ENCODE results near the gene HERPUD1.
A peak's percentile ranks its signal among the peaks of the same experiment; 100 is the strongest.

HERPUD1 gene

DNA sequence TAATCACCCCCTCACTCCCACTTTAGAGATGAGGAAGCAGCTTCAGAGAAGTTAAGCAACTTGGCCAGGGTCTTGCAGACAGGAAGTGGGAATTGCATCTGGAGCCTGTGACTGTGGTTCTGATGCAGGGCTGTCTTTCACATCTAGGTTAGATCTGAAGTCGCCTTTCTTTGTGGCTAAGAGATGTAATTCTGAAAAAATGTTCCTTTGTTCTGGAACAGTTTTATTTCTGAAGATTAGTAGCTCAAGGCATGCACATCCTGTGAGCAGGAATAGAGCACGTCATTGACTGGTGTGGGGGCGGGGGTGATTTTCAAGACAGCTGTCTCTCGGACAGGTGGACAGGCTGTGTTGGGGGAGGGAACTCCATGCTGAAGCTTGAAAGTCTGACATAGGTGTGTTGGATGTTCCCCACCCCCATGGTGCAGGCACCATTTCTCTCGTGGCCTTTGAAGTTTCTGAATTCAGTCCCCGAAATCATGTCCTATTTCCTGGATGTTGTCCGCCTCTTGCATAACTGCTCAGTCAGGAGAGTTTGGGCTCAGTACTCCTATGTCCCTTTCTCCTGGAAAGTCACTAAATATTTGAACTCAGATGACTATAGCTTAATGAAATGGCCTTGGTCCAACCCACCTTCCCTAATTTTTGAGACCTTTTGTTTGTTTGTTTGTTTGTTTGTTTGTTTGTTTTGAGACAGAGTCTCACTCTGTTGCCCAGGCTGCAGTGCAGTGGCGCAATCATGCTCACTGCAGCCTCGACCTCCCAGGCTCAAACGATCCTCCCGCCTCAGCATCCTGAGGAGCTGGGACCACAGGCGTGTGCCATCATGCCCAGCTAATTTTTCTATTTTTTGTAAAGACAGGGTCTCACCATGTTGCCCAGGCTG is 21.0 kb upstream of the HERPUD1 start:
- no peak for DNase-seq (ENCODE audit: low read depth)

DNA sequence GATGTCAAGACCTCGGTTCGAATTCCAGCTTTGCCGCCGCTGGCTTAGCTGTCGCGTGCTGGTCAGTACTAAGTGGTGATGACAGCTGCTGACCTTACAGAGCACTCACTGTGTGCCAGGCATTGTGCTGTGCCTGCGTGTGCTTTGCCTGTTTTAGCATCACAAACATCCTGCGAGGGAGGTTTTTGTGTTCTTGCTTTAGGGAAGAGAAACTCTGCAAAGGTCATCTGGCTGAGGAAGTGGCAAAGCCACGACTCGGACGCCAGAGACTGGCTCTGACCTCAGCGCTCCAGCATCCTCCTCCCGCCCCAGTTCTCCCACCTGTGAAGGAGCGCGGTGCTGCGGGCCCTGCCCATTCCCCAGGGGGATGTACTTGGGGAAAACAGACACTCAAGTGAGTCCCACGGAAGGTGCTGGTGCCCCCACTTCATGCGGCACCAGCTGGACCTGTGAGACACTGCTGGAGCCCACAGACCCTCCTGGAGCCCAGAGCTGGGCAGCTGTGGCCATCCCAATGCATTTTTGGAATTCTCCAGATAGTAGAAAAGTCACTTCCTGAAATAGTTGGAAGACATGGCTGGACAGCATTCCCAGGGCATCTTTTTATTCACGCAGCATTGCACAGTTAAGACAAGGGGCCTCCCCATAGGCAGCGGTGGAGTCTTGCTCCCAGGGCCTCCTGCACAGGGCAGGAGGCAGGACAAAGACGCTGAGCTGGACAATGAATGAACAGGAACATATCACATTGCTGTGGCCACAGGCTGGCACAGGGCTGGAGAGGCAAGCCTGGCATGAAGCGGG is 20.0 kb upstream of the HERPUD1 start:
- no peak for DNase-seq (ENCODE audit: low read depth)

DNA sequence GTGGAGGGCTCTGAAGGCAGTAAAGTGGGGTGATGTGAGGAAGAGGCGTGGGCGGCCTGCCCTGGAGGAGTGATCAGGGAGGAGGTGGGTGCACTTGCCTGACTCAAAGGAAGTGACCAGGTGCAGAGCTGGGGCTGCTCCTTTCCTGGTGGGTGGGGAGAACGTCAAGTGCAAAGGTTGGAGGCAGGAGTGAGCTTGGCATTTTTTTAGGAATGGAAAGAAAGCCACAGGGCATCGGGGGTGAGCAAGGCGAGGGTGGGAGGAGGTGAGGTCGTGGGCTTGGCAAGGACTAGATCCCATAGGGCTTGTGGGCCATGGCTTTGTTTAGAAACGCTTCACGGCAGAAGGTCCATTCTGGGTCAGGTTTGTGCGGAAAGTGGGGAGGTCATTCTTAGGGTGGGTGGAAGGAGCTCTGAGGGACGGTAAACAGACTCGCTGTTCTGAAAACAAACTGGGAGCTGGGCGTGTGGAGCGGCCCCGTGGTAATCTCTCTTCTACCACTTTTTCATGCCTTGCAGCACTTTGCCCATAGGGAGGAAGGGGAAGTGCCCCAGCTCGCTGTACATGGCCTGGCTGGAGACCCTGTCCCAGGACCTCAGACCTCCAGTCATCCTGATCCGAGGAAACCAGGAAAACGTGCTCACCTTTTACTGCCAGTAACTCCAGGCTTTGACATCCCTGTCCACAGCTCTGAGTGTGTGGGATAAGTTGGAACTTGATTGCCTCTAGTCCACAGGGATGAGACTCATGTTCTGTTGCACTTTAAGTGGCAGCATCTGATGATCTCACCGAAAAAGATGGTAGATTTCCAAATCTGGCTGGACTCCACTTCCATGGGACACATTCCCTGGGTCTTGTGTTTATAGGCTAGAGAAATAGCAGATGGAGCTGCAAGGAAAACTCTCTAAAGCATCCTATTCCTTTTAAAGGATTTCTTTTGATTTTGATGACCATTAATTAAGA is 18.9 kb upstream of the HERPUD1 start:
- no peak for DNase-seq (ENCODE audit: low read depth)

DNA sequence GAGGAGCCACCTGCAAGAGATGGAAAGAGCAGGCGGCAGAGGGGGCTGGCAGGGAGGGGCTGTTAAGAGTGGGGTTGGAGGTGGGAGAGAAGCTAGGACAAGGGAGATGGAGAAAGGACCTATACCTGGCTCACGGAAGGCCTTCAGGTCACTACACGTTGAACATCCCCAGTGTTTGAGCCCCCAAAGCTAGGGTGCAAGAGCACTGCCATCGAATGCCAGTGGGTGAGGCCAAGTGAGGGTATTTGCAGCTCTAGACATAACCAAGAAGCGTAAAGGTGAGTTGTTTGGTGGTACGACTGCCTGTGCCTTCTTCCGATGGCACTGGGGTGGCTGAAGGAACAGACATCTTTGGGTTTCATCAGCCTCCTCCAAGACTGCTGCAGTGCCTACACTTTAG is 17.0 kb upstream of the HERPUD1 start:
- no peak for DNase-seq (ENCODE audit: low read depth)

DNA sequence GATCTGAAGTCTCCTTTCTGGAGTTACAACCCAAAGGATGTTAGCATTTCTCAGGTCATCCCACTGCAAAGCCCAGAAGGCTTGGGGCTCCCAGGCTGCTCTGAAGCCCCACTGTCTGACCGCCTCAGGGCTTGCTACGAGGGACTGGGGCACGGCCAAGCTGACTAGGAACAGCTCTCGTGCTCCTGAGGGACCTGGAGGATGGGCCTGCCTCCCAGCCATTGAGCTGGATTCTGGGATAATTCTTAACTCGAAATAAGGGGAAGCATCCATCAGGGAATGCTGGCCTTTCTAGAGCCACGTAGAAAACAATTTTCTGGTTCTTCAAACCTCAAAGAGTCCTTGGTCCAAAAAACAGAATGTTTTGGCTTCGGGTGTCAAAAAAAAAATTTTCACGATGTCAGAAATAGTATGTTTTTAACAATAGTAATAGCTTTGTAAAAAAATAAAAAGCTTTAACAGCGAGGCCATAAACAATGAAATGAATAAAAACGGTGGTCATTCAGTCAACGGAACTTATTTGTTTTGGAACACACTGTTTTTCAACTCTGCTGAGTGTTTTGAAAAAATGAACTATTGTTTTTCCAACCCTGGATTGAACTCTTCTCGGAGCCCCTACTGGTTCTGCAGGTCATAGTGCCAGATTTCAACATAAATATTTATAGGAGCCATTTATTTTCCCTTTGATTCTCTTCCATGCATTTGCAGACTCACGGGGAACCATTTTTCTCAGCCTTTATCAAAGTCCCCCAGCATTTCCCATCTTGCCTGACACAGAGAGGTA is 16.4 kb upstream of the HERPUD1 start:
- DNase-seq (ENCODE audit: low read depth) = no peak

DNA sequence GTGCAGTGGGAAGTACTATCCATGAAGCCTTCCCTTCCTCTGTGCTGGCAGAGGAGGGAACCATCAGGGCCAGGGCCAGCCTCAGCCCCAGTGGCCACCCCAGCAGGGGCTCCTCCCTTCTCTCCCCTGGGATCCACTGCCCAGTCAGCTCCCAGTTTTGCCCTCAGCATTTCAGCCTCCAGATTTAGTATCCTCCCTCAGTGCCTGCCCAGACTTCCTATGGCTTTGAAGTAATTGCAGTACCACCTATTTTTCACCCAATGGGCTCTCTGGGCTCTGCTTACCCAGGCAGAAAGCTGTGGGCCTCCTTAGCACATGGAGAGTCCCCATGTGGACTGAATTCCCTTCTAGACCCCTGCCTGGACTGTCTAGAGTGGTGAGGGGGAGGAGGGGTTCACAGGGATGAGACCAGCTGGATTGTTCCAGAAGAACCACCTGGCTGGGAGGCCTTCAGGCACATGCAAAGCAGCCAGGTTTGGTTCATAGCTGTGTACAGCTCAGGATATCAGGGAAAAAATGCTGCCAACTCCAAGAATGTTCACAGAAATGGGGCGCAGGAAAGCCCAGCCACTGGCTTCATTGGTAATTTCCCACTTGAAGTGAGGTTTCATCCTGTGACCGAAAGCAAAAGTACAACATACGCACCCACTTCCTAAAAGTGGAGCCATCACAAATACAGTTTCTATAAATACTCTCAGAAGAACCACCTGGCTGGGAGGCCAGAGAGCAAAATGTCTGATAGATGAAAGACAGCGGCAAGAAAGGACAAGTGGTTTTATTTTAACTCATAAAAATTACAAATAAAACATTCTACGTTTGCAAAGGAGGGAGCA is 15.2 kb upstream of the HERPUD1 start:
- no peak for DNase-seq (ENCODE audit: low read depth)

DNA sequence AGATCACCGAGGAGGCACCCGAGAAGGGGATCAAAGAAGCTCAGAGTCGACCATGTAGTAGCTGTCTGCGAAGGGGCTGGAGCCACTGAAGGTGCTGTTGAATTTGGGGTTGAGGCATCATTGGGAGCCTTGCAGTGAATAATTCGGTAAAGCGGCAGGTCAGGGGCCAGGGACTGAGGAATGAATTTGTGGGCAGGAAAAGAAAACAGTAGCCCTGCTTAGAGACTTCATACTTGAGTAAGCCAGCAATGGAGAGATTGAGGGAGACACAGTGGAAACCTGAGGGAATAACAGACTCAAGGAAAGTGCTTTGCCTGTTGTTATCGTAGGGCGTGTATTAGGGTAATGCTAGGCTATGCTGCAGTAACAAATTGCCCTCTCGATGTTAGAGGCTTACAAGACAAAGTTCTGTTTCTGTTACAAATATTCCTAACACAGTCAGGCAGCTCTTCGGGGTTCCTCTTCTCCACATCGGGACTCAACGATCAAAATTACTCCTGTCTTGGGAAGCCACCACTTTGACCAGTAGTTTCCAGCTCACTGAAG is 13.4 kb upstream of the HERPUD1 start:
- DNase-seq (ENCODE audit: low read depth) = no peak

DNA sequence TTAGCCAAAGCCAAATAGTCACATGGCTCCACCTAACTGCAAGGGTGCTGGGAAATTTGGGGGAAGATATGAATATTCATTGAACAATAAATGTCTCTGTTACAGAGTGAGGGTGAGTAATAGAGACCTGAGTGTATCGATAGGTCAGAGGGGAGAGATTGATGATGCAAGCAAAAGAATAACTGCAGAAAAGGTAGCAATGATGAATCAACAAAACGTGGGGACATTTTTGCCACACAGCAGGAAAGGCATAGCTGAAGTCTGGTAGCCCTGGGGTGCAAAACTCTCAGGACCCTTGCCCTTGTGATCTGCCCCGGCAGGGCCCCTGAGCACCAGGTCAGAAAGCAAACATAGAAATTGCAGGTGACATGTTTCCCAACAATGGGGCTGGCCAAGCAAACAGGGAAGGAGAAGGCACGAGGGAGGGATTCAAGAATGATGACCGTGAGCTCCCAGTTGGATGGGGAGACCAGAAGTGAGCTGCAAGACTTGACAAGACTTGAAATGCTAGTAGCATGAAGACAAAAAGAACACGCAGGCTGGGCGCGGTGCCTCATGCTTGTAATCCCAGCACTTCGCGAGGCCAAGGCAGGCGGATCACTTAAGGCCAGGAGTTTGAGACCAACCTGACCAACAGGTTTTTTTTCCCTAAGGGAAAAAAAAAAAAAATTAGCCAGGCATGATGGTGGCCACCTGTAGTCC is 12.7 kb upstream of the HERPUD1 start:
- no peak for DNase-seq (ENCODE audit: low read depth)

DNA sequence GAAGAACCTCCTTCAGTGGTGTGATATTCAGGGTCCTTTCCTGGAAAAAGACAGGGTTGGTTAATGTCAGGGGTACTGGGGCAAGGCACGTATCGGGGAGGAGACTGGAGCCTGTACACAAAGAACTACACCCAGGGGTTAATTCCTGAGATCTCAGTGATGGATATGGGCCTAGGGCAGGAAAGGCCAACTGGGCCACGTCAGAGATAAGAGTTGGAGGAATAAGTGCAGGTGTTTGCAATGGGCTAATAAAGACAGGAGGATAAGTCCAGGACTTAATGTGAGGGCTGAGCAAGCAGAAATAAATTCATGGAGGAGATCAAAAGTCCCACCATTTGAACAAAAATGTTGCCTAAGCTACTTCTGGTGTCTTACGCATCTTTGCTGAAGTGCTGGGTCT is 10.4 kb upstream of the HERPUD1 start:
- no peak for DNase-seq (ENCODE audit: low read depth)

DNA sequence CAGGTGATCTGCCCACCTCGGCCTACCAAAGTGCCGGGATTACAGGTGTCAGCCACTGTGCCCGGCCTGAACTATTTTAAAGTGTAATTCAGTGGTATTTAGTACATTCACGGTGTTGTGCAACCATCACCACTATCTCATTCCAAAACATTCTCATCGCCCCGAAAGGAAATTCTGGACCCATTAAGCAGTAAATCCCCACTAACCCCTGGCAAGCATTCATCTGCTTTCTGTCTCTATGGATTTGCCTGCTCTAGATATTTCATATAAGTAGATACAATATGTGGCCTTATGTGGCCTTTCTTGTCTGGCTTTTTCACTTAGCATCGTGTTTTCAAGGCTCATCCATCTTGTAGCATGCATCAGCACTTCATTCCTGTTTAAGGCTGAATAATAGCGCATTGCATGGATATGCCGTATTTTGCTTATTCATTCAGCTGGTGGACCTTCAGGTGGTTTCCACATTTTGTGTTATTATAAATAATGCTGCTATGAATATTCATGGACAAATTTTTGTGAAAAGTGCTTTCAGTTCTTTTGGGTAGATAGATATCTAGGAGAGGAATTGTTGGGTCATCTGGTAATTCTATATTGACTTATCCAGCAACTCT is 8.4 kb upstream of the HERPUD1 start:
- no peak for DNase-seq (ENCODE audit: low read depth)

DNA sequence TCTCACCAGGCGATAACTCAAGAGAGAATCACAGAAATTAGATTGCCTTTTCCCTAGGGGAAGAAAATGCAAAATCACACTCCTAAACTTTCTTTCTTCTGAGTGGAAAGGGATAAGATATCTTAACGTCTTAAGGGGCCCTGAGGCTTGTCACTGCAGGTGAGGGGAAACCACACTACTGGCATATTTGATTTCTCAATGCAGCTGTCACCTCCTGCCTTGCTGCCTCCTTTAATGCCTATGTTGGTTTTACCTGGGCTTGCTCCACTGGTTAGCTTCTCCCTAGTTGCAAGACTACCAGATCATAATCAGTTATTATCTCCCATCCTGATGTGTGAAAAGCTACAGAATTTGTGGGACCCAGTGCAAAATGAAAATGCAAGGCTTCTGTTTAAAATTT is 4.5 kb upstream of the HERPUD1 start:
- no peak for DNase-seq (ENCODE audit: low read depth)

DNA sequence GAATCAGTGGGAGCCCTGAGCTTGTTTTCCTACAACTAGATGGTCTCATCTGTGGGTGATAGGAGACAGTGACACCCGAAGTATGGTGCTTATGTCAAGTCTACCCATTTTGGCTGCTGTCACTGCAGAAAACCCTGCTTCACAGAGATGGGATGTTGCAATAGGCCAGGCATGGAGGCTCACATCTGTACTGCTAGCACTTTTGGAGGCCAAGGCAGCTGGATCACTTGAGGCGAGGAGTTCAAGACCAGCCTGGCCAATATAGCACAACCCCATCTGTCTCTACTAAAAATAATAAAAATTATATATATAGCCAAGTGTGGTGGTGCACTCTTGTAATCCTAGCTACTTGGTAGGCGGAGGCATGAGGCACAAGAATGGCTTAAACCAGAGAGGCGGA is 2.3 kb upstream of the HERPUD1 start:
- DNase-seq (ENCODE audit: low read depth) = no peak

DNA sequence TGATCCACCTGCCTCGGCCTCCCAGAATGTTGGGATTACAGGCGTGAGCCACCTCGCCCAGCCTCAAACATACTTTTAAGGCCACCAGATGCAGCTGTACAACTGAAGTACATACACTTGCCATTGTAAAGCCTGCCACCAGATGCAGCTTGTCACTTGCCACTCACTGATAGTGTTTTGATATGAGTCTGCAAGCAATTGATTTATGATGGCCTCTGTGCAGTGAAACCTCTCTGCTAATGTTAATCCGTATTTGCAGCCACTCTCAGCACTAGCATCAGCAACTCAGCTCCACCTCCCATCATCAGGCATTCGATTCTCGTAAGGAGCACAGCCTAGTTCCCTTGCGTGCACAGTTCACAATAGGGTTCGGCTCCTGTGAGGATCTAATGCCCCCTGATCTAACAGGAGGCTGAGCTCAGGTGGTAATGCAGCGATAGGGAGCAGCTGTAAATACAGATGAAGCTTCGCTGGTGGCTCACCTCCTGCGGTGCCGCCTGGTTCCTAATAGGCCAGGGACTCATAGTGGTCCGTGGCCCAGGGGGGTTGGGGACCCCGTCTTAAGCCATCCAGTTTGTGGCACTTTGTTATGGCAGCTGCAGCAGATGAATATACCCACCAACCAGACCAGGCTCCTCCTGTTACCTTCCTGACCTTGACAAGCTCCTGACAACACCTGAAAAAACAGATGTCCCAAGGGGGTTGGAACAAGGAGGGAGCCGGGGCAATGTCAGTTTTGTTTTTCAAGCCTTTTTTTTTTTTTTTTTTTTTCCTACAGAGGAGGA is 1.3 kb upstream of the HERPUD1 start:
- DNase-seq (ENCODE audit: low read depth) = no peak

DNA sequence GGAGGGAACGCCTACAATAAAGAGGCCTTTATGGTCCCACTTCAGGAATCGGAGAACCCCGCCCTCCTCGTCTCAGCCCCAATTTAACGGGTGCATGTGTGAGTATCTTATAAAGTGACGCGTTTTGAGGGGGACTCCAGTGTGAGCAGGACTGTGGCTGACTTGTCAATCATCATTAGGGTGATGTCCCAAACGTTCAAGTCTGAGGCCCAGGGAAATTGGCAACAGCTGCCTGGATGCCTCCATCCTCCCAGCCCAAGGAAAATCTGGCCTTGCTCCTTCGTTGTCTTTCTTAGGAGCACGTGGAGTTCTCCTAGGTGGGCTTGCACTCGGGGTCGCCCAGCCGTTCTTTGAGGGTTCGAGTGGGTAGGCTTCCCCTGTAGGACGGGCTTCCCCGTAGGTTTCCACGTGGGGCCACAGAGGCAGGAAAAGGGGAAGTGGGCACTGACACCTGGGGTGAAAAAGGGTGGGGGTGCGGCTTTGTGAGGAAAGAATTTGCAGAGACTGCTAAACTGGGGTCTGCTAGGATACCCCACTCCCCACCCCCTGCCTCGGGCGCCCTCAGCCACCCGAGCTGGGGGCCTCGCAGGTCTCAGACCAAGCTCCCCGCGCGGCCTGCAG is 561 bp upstream of the HERPUD1 start:
- no peak for DNase-seq (ENCODE audit: low read depth)

DNA sequence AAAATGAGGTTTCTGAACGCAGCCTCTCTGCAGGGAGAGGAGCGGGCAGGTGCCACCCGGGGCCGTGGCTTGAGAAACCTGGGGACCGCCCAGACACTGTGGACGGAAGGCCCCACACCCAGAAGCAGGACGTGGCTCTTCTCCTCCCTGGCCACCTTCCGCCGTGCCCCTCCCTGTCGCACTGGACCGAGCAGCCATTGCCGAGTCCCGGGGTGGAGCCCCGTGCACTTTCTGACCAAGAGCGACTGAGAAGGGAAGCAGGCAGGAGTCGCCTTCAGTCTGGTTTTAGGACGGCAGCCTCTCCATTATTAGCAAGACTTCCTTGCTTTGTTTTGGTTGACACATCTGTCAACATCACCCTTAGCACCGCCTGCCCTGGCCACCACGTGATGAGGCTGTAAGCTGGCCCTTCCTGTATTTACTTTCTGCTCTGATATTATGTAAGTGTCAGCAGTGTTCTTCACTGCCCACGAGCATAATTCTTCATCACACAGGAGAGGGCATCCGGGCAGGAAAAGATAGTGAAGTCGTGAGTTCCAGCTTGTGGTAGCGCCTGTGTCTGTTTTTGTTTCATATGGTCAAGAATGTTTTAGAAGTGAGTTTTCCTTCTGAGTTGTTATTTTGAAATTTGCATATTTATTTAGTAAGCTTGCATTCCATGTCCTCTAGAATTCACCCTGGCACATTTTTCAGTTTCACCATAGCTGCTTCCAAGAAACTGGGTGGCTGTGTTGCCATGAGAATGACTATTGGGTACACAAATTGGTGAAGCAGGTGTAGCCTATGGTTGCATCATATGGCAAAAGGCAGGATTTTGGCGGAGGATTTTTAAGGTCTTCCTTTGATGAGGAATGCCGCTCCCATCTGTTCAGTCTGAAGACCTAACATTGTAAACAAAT is 1.0 kb downstream of the HERPUD1 start:
- DNase-seq (ENCODE audit: low read depth) = peak; percentile 13

DNA sequence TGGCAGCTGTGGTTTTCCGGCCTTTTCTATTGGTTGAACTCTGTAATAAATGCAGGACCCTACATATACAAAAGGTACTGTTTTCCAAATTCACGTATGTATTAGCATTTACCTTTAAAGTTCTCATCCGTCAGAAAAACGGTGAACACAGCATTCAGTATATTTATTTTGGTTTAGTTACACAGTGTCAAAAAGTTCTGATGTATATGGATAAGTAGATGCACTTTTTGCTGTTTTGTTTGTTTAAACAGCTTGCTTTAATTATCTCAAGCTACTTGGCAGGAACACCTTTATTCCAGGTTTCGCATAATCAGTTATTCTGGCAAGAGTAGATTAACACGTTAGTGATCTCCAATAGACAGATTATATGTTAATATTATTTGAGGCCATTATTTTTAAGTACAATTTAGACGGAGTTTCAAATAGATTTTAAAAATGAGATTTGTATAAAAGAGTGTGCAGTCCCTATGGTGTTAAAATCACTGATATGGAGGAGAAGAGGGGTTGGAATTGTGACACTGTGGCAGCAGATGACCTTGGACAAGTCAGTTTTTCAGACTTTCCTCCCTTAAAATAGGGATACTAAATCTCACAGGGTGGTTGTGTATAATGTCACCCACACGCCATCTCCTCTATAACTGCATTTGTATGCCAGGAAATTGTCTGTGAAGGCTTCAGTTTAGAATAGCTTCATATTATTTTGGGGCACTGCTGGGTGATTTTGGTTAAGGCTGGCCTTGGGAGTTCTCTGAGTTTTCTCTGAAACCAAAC is 2.1 kb downstream of the HERPUD1 start:
- no peak for DNase-seq (ENCODE audit: low read depth)

Measured in stimulated activated CD8-positive, alpha-beta memory T cell treated with anti-CD3 and anti-CD28 coated beads, Interleukin-15, amount 100 ng/mL, for 1 hour (primary cell).